Left lung (tissue), 10 donors: ENCODE results near the gene RNF224. TPM values are rescaled to one million over a fixed set of nuclear protein-coding genes. Genes with fewer than 3 reads are reported as not detected.

Experiments
- ATAC-seq: fragments of 200-7000 bp; cut with Tn5 transposase; one replicate; pipeline ENCODE4 v1.9.1; 2020; ENCODE audit warnings: moderate library complexity
- DNase-seq, 4 donors: peaks; one replicate each; pipeline ENCODE4 v3.0.0-alpha.2; 2013 to 2020
- H3K27ac ChIP-seq, 2 donors: fragments of 200-600 bp; sonication (generic) in 1 of 2; one replicate each; pipeline versions ENCODE4 v1.5.0 to v1.8.0; 2020 to 2021
- H3K27me3 ChIP-seq, 2 donors: fragments of 200-600 bp; sonication (generic) in 1 of 2; one replicate each; pipeline versions ENCODE4 v1.5.0 to v1.8.0; 2020 to 2021
- H3K36me3 ChIP-seq, 2 donors: fragments of 200-600 bp; sonication (generic) in 1 of 2; one replicate each; pipeline versions ENCODE4 v1.5.0 to v1.8.0; 2020 to 2021
- H3K4me1 ChIP-seq, 2 donors: fragments of 200-600 bp; one replicate each; pipeline ENCODE4 v1.8.0; 2021
- H3K4me3 ChIP-seq, 2 donors: fragments of 200-600 bp; sonication (generic) in 1 of 2; one replicate each; pipeline versions ENCODE4 v1.5.0 to v1.8.0; 2020 to 2021; ENCODE audit warnings: mild to moderate bottlenecking in 1 of 2
- H3K9me3 ChIP-seq, 2 donors: fragments of 200-600 bp; sonication (generic) in 1 of 2; one replicate each; pipeline versions ENCODE4 v1.5.0 to v1.8.0; 2020 to 2021
- CTCF ChIP-seq, 2 donors: fragments of 200-600 bp; sonication (generic) in 1 of 2; IDR thresholded peaks; one replicate each; pipeline versions ENCODE4 v1.5.0 to v1.8.0; 2021; ENCODE audit warnings: antibody characterized with exemption in 2 of 2
- intact Hi-C, 2 donors: fragments of 100-400 bp; cut with DNase I; formaldehyde crosslinking; loops; one replicate each; pipeline versions ENCODE4 v1.11.2 to v1.14.2; 2022
- polyA plus RNA-seq, 6 donors: library from polyadenylated mRNA; unstranded; fragments of 120-200 nt; gene quantifications; one replicate each; pipeline ENCODE4 v1.2.1, GENCODE V29; 2013; ENCODE audit not compliant: insufficient read length in 6 of 6
- total RNA-seq, 2 donors: library from RNA; stranded (reverse); fragmentation: NEBNext Ultra II Directional; extraction: Animal tissue kit (Norgen Biotek cat#: 25700); gene quantifications; one replicate each; pipeline ENCODE4 v1.2.1, GENCODE V29; 2021
- donor health status: DM: no; HTN: yes; CAD: no.
- donor health status: DM: no; HTN: no; CAD: no.

The RNF224 gene
- total and polyA plus RNA-seq, 8 donors, result 0.15 to 4.8 (median 2.6) TPM

- TF ChIP-seq CTCF (IDR thresholded peaks at IDR 0.05), result no peak
- Histone ChIP-seq H3K4me1 (peaks cover 16 to 58% of the 10 kb centered on the region in 2 donors), H3K27ac (no peak overlapping the region), H3K36me3 (peaks cover 0 to 14% of the 10 kb centered on the region in 2 donors), H3K9me3 (no peaks in the 10 kb centered on the region), H3K4me3 (no peak overlapping the region), H3K27me3 (peaks cover 0 to 18% of the 10 kb centered on the region in 2 donors)
- no peak for ATAC-seq
- no peak for DNase-seq
- intact Hi-C loops, result no loop called here
Observed at GRCh38 chr9:137220317-137221094, 6.8 kb upstream of the RNF224 start.

- DNase-seq, result no peak
- no peak for ATAC-seq
- no peak for TF ChIP-seq CTCF (IDR thresholded peaks at IDR 0.05)
- H3K27ac ChIP-seq, result no peak overlapping the region
- H3K36me3 ChIP-seq, result peaks cover 0 to 8% of the 10 kb centered on the region in 2 donors
- no peaks in the 10 kb centered on the region for H3K9me3 ChIP-seq
- H3K4me1 ChIP-seq, result peaks cover 16 to 60% of the 10 kb centered on the region in 2 donors
- H3K27me3 ChIP-seq, result peaks cover 0 to 18% of the 10 kb centered on the region in 2 donors
- H3K4me3 ChIP-seq, result peak overlapping the region in 1 of 2 donors; percentile 31
- intact Hi-C loops, result no loop called here
Observed at GRCh38 chr9:137221095-137221505, 6.2 kb upstream of the RNF224 start.

- no peak for DNase-seq
- peaks cover 0 to 20% of the 10 kb centered on the region in 2 donors for H3K27me3 ChIP-seq
- intact Hi-C loops, result no loop called here
- ATAC-seq, result no peak
- no peak overlapping the region for H3K27ac ChIP-seq
- TF ChIP-seq CTCF (IDR thresholded peaks at IDR 0.05), result no peak
- H3K9me3 ChIP-seq, result no peaks in the 10 kb centered on the region
- H3K4me3 ChIP-seq, result peak overlapping the region; percentile 11 to 31
- peaks cover 0 to 3% of the 10 kb centered on the region in 2 donors for H3K36me3 ChIP-seq
- H3K4me1 ChIP-seq, result peaks cover 16 to 64% of the 10 kb centered on the region in 2 donors
Observed at GRCh38 chr9:137221506-137222111, 5.7 kb upstream of the RNF224 start.

GRCh38 chr9:137222190-137223077 lies 4.9 kb upstream of the RNF224 start, which contains the start of gene RNF208:
Gene RNF208, minus strand, starts transcription at chr9:137222240. Its CDS starts 1,028 bp downstream, at chr9:137221212.
- intact Hi-C loops, result no loop called here
- ATAC-seq (peak; percentile 2), DNase-seq (no peak)
- peak within 1 kb of the TSS; percentile 47 to 70 for H3K4me3 ChIP-seq
- peaks cover 0 to 29% of the 10 kb centered on the region in 2 donors for H3K27me3 ChIP-seq
- peak within 1 kb of the TSS; percentile 86 to 90 for H3K27ac ChIP-seq
- H3K4me1 ChIP-seq, result peaks cover 17 to 63% of the 10 kb centered on the region in 2 donors
- TF ChIP-seq CTCF (IDR thresholded peaks at IDR 0.05), result no peak
- no peaks in the 10 kb centered on the region for H3K9me3 ChIP-seq
- no peaks in the 10 kb centered on the region for H3K36me3 ChIP-seq
